SU-DHL-6 (cell line): ENCODE results near the gene MAP3K19.

Source experiments
- H2AFZ ChIP-seq: fragments of 200-600 bp; sonication (generic); 2 replicates; pipeline ENCODE4 v1.6.1; 2014; ENCODE audit warnings: low read depth, mild to moderate bottlenecking, moderate library complexity, mixed read lengths, antibody characterized with exemption, low read length; ENCODE audit not compliant: severe bottlenecking
- H3F3A ChIP-seq: fragments of 200-600 bp; shearing (Covaris generic); 2 replicates; pipeline ENCODE4 v1.6.0; 2016; ENCODE audit warnings: antibody characterized with exemption, mild to moderate bottlenecking; ENCODE audit not compliant: insufficient read depth
- H3K27ac ChIP-seq: fragments of 200-600 bp; sonication (generic); 2 replicates; pipeline ENCODE4 v1.5.1; 2016; ENCODE audit warnings: low read depth, mild to moderate bottlenecking, low read length, moderate library complexity, mixed read lengths
- H3K27me3 ChIP-seq: fragments of 200-600 bp; sonication (generic), shearing (Covaris generic); 2 replicates; pipeline ENCODE4 v1.6.0; 2014; ENCODE audit warnings: mild to moderate bottlenecking, low read length
- H3K36me3 ChIP-seq: fragments of 200-600 bp; sonication (generic); 2 replicates; pipeline ENCODE4 v1.6.1; 2014; ENCODE audit warnings: mild to moderate bottlenecking, low read length, mixed read lengths
- H3K4me2 ChIP-seq: fragments of 300-600, 200-600 bp; shearing (Covaris generic), sonication (generic); 2 replicates; pipeline ENCODE4 v1.6.0; 2014; ENCODE audit warnings: low read length, low read depth, mild to moderate bottlenecking; ENCODE audit not compliant: poor library complexity, severe bottlenecking
- H3K4me3 ChIP-seq: fragments of 200-600 bp; sonication (generic); 2 replicates; pipeline ENCODE4 v1.5.1; 2014; ENCODE audit warnings: antibody characterized with exemption, low read length, mild to moderate bottlenecking, mixed read lengths; ENCODE audit not compliant: insufficient read depth, poor library complexity, severe bottlenecking
- H3K79me2 ChIP-seq: fragments of 200-600 bp; sonication (generic); 2 replicates; pipeline ENCODE4 v1.6.1; 2014; ENCODE audit warnings: mild to moderate bottlenecking, low read length, moderate library complexity; ENCODE audit not compliant: insufficient read depth
- H3K9ac ChIP-seq: fragments of 200-600 bp; sonication (generic); 2 replicates; pipeline ENCODE4 v1.7.0; 2014; ENCODE audit warnings: mild to moderate bottlenecking, low read length
- H3K9me2 ChIP-seq: fragments of 200-600 bp; sonication (generic); replicated peaks from 2 replicates; pipeline ENCODE4 v1.6.1; 2014; ENCODE audit warnings: low read length; ENCODE audit not compliant: insufficient read depth
- H3K9me3 ChIP-seq: fragments of 200-600 bp; sonication (generic); 2 replicates; pipeline ENCODE4 v1.6.1; 2014; ENCODE audit warnings: low read length, mixed read lengths; ENCODE audit not compliant: insufficient read depth
- H4K20me1 ChIP-seq: fragments of 200-600 bp; sonication (generic); 2 replicates; pipeline ENCODE4 v1.6.1; 2014; ENCODE audit warnings: low read depth, mild to moderate bottlenecking, antibody characterized with exemption, low read length, moderate library complexity, mixed read lengths
- CTCF ChIP-seq: fragments of 200-600 bp; sonication (generic); IDR thresholded peaks from one replicate; pipeline ENCODE4 v1.5.1; 2017; ENCODE audit warnings: antibody characterized with exemption, mild to moderate bottlenecking, low read length, moderate library complexity; ENCODE audit not compliant: insufficient read depth, poor library complexity, severe bottlenecking
- EZH2phosphoT487 ChIP-seq: fragments of 200-600 bp; sonication (generic), shearing (Covaris generic); conservative IDR thresholded peaks from 2 replicates; pipeline ENCODE4 v1.6.1; 2018; ENCODE audit warnings: mild to moderate bottlenecking, antibody characterized with exemption, low read length, moderate library complexity, mixed read lengths

Gene MAP3K19

GRCh38 chr2:134957477-134957876, 89.8 kb downstream of the MAP3K19 start:
- H3K9me2 ChIP-seq = no peaks in the 10 kb centered on the region
- no peak overlapping the region for H3K4me3 ChIP-seq
- no peak overlapping the region for H2AFZ ChIP-seq
- TF ChIP-seq CTCF = no peak
- TF ChIP-seq EZH2phosphoT487 = no peak
- peaks cover 7% of the 10 kb centered on the region; the same call in 1 of the 2 replicates for H3F3A ChIP-seq
- no peak overlapping the region for H3K4me2 ChIP-seq
- peaks cover 10% of the 10 kb centered on the region; the same call in 1 of the 2 replicates for H4K20me1 ChIP-seq
- H3K9me3 ChIP-seq = no peaks in the 10 kb centered on the region
- H3K27me3 ChIP-seq = no peaks in the 10 kb centered on the region
- peaks cover 59% of the 10 kb centered on the region for H3K36me3 ChIP-seq
- H3K27ac ChIP-seq = no peak overlapping the region
- no peaks in the 10 kb centered on the region; the same call in 1 of the 2 replicates for H3K79me2 ChIP-seq
- H3K9ac ChIP-seq = no peak overlapping the region

- peaks cover 76% of the 10 kb centered on the region for H3K36me3 ChIP-seq
- TF ChIP-seq EZH2phosphoT487 = no peak
- no peak for TF ChIP-seq CTCF
- H3K4me2 ChIP-seq = no peak overlapping the region
- H3K4me3 ChIP-seq = no peak overlapping the region
- no peak overlapping the region for H3K9ac ChIP-seq
- peaks cover 16% of the 10 kb centered on the region; the same call in 1 of the 2 replicates for H4K20me1 ChIP-seq
- no peaks in the 10 kb centered on the region for H3K9me3 ChIP-seq
- no peak overlapping the region for H2AFZ ChIP-seq
- H3K27ac ChIP-seq = no peak overlapping the region
- no peaks in the 10 kb centered on the region for H3F3A ChIP-seq
- H3K79me2 ChIP-seq = no peaks in the 10 kb centered on the region; the same call in 1 of the 2 replicates
- H3K27me3 ChIP-seq = no peaks in the 10 kb centered on the region
- H3K9me2 ChIP-seq = no peaks in the 10 kb centered on the region
These were observed 91.5 kb downstream of the MAP3K19 start for GRCh38 chr2:134955744-134956143.

GRCh38 chr2:134954065-134954464, 93.2 kb downstream of the MAP3K19 start:
- Histone ChIP-seq H3F3A (no peaks in the 10 kb centered on the region), H3K79me2 (no peaks in the 10 kb centered on the region; the same call in 1 of the 2 replicates), H3K9ac (no peak overlapping the region), H2AFZ (no peak overlapping the region), H3K9me3 (no peaks in the 10 kb centered on the region), H3K27ac (no peak overlapping the region), H4K20me1 (peaks cover 23% of the 10 kb centered on the region; the same call in 1 of the 2 replicates), H3K4me2 (no peak overlapping the region), H3K4me3 (no peak overlapping the region), H3K9me2 (no peaks in the 10 kb centered on the region), H3K27me3 (no peaks in the 10 kb centered on the region), H3K36me3 (peaks cover 87% of the 10 kb centered on the region)
- TF ChIP-seq CTCF (no peak), EZH2phosphoT487 (no peak)
